H1 (cell line): ENCODE data around the gene ATL3. TPM values are rescaled to one million over a fixed set of nuclear protein-coding genes. Genes with fewer than 3 reads are reported as not detected.

Source experiments
- CTCF ChIA-PET: fragments of 300-600 bp; sonication (Branson Sonifier 250); formaldehyde crosslinking; loops from one replicate; lab custom pipeline; 2021; ENCODE audit not compliant: partially characterized antibody; lab: Charles Lee
- POLR2A ChIA-PET: fragments of 300-600 bp; sonication (Branson Sonifier 250); formaldehyde crosslinking; loops from one replicate; lab custom pipeline; 2021; ENCODE audit warnings: inconsistent platforms; ENCODE audit not compliant: partially characterized antibody; lab: Charles Lee
- DNase-seq, 2 experiments: peaks; one replicate each; pipeline versions ENCODE4 v3.0.0 to v3.0.0-alpha.2; 2010 to 2022; ENCODE audit warnings: low spot score in 2 of 2, low read depth in 1 of 2, mixed read lengths in 1 of 2
- FAIRE-seq: peaks from 2 replicates; lab custom pipeline; 2011; peaks lifted over from hg19 to GRCh38; lab: Jason Lieb, UNC
- H2AFZ ChIP-seq: 2 replicates; pipeline ENCODE4 v1.8.1; 2012; ENCODE audit warnings: low read length, inconsistent platforms
- H2AK5ac ChIP-seq: 2 replicates; pipeline ENCODE4 v1.6.1; 2013; ENCODE audit warnings: low read depth, low read length
- H2BK120ac ChIP-seq: replicated peaks from 2 replicates; pipeline ENCODE3; 2013; ENCODE audit warnings: low read depth, low read length, inconsistent platforms
- H2BK12ac ChIP-seq: 2 replicates; pipeline ENCODE4 v1.6.1; 2013; ENCODE audit warnings: low read depth, low read length
- H2BK15ac ChIP-seq: 2 replicates; pipeline ENCODE4 v1.6.1; 2013; ENCODE audit warnings: low read length
- H2BK20ac ChIP-seq: 2 replicates; pipeline ENCODE4 v1.6.1; 2013; ENCODE audit warnings: low read length
- H2BK5ac ChIP-seq: 2 replicates; pipeline ENCODE4 v1.6.1; 2013; ENCODE audit warnings: low read depth, low read length
- H3K14ac ChIP-seq: 2 replicates; pipeline ENCODE4 v1.6.1; 2013; ENCODE audit warnings: inconsistent platforms; ENCODE audit not compliant: insufficient read length
- H3K18ac ChIP-seq: 2 replicates; pipeline ENCODE4 v1.6.1; 2013; ENCODE audit warnings: low read length; ENCODE audit errors: extremely low read depth
- H3K23ac ChIP-seq: 2 replicates; pipeline ENCODE4 v1.6.1; 2013; ENCODE audit warnings: inconsistent platforms; ENCODE audit not compliant: insufficient read length
- H3K23me2 ChIP-seq: 2 replicates; pipeline ENCODE4 v1.6.1; 2013; ENCODE audit warnings: low read depth, low read length
- H3K27ac ChIP-seq: 2 replicates; pipeline ENCODE4 v1.6.1; 2011; ENCODE audit warnings: low read depth, low read length, inconsistent platforms
- H3K27me3 ChIP-seq, 4 experiments: replicated peaks in 1 of 4; 1 replicate in 1 of 4; 2 replicates in 3 of 4; pipeline versions ENCODE4 v1.6.1 to v1.8.1; 2011 to 2013; ENCODE audit warnings: low read length in 3 of 4, mild to moderate bottlenecking in 3 of 4, inconsistent platforms in 2 of 4, mixed read lengths in 2 of 4, moderate library complexity in 1 of 4; ENCODE audit not compliant: control insufficient read depth in 3 of 4, insufficient read depth in 3 of 4; ENCODE audit errors: extremely low read depth in 1 of 4
- H3K36me3 ChIP-seq, 4 experiments: 2 replicates each; pipeline versions ENCODE4 v1.6.1 to v1.8.1; 2011 to 2013; ENCODE audit warnings: mild to moderate bottlenecking in 4 of 4, low read length in 3 of 4, moderate library complexity in 2 of 4, control low read depth in 1 of 4, inconsistent platforms in 1 of 4; ENCODE audit not compliant: insufficient read depth in 4 of 4, control insufficient read depth in 2 of 4
- H3K4ac ChIP-seq: replicated peaks from 2 replicates; pipeline ENCODE3; 2013; ENCODE audit warnings: low read length, low read depth, mixed read lengths, inconsistent platforms; ENCODE audit not compliant: insufficient read length
- H3K4me1 ChIP-seq, 4 experiments: replicated peaks in 1 of 4; 1 replicate in 1 of 4; 2 replicates in 3 of 4; pipeline versions ENCODE4 v1.6.1 to v1.8.1; 2011 to 2013; ENCODE audit warnings: low read length in 3 of 4, inconsistent platforms in 2 of 4, mixed read lengths in 1 of 4; ENCODE audit not compliant: insufficient read depth in 4 of 4, control insufficient read depth in 3 of 4
- H3K4me2 ChIP-seq, 2 experiments: 2 replicates each; pipeline versions ENCODE4 v1.6.1 to v1.8.1; 2011 to 2013; ENCODE audit warnings: low read depth in 2 of 2, low read length in 2 of 2, control low read depth in 1 of 2, inconsistent platforms in 1 of 2, mild to moderate bottlenecking in 1 of 2; ENCODE audit not compliant: insufficient read depth in 1 of 2
- H3K4me3 ChIP-seq, 4 experiments: fragments of 200-600, 300-600 bp in 1 of 4; sonication (generic), shearing (Covaris generic), sonication (Bioruptor Twin) in 1 of 4; 2 replicates each; pipeline versions ENCODE4 v1.5.1 to v1.8.1; 2011 to 2016; ENCODE audit warnings: low read length in 4 of 4, low read depth in 3 of 4, control low read depth in 2 of 4, inconsistent platforms in 2 of 4, mild to moderate bottlenecking in 2 of 4, mixed read lengths in 1 of 4, moderate library complexity in 1 of 4; ENCODE audit not compliant: insufficient read depth in 2 of 4; ENCODE audit errors: extremely low read depth in 1 of 4
- H3K56ac ChIP-seq: replicated peaks from 2 replicates; pipeline ENCODE3; 2013; ENCODE audit warnings: low read depth, mild to moderate bottlenecking, mixed read lengths, low read length, inconsistent platforms; ENCODE audit not compliant: insufficient read length
- H3K79me1 ChIP-seq: 2 replicates; pipeline ENCODE4 v1.6.1; 2013; ENCODE audit warnings: low read depth, low read length, control low read depth
- H3K79me2 ChIP-seq, 2 experiments: 2 replicates each; pipeline versions ENCODE4 v1.6.1 to v1.8.1; 2012 to 2013; ENCODE audit warnings: low read length in 2 of 2, mild to moderate bottlenecking in 2 of 2, inconsistent platforms in 1 of 2; ENCODE audit not compliant: insufficient read depth in 2 of 2, control insufficient read depth in 1 of 2
- H3K9ac ChIP-seq, 4 experiments: replicated peaks in 1 of 4; 1 replicate in 1 of 4; 2 replicates in 3 of 4; pipeline versions ENCODE4 v1.6.1 to v1.8.1; 2011 to 2013; ENCODE audit warnings: low read depth in 3 of 4, low read length in 3 of 4, control low read depth in 2 of 4, mild to moderate bottlenecking in 2 of 4, moderate library complexity in 2 of 4, inconsistent platforms in 1 of 4; ENCODE audit errors: extremely low read depth in 1 of 4
- H3K9me3 ChIP-seq, 2 experiments: 2 replicates each; pipeline versions ENCODE4 v1.6.1 to v1.8.1; 2012 to 2013; ENCODE audit warnings: mild to moderate bottlenecking in 2 of 2, moderate library complexity in 2 of 2, control low read depth in 1 of 2, inconsistent platforms in 1 of 2, low read depth in 1 of 2, low read length in 1 of 2, mixed read lengths in 1 of 2; ENCODE audit not compliant: insufficient read depth in 2 of 2
- H4K20me1 ChIP-seq, 2 experiments: replicated peaks in 1 of 2; 2 replicates each; pipeline versions ENCODE3 to v1.8.1; 2011 to 2013; ENCODE audit warnings: inconsistent platforms in 2 of 2, low read length in 2 of 2, mild to moderate bottlenecking in 1 of 2; ENCODE audit not compliant: insufficient read depth in 2 of 2, control insufficient read depth in 1 of 2
- H4K5ac ChIP-seq: 2 replicates; pipeline ENCODE4 v1.6.1; 2013; ENCODE audit warnings: low read length, low read depth, mixed read lengths, inconsistent platforms; ENCODE audit not compliant: insufficient read length
- H4K8ac ChIP-seq: 2 replicates; pipeline ENCODE4 v1.8.0; 2013; ENCODE audit warnings: mild to moderate bottlenecking, moderate library complexity, low read length, inconsistent platforms; ENCODE audit not compliant: insufficient read depth; ENCODE audit errors: extremely low read depth
- H4K91ac ChIP-seq: replicated peaks from 2 replicates; pipeline ENCODE3; 2013; ENCODE audit warnings: low read length, mixed read lengths, inconsistent platforms; ENCODE audit not compliant: insufficient read length
- MAFK ChIP-seq: IDR thresholded peaks from 2 replicates; pipeline ENCODE4 v1.6.1; 2012; ENCODE audit warnings: low read depth, mild to moderate bottlenecking, improper control_type of control experiment, low read length
- WGBS, 2 experiments: shearing (Covaris generic) in 1 of 2; methylation state at CpG; one replicate each; pipeline versions ENCODE4 v1.1.6 to v1.1.7; 2013 to 2015; ENCODE audit warnings: low lambda C conversion rate in 2 of 2, mixed read lengths in 2 of 2, inconsistent platforms in 1 of 2, low coverage in 1 of 2, missing lambda C conversion rate in 1 of 2; ENCODE audit not compliant: insufficient replicate concordance in 2 of 2, insufficient coverage in 1 of 2, insufficient read length in 1 of 2; ENCODE audit errors: extremely low coverage in 1 of 2, missing lambda C conversion rate in 1 of 2; 5-methylcytosine and 5-hydroxymethylcytosine counted together
- polyA plus RNA-seq, 7 experiments: library from polyadenylated mRNA; depleted of rRNA in 3 of 7; stranded (reverse) in 5 of 7; unstranded in 2 of 7; fragments of >200 nt in 5 of 7; fragments of 200-250 nt in 2 of 7; gene quantifications; 1 replicate in 5 of 7; 2 replicates in 1 of 7; 4 replicates in 1 of 7; pipeline versions ENCODE4 v1.2.1 to v1.2.3, GENCODE V29; 2011 to 2013; ENCODE audit warnings: missing spikeins in 2 of 7, mixed read lengths in 2 of 7
- total RNA-seq: library from RNA; stranded (reverse); fragmentation: NEBNext Ultra II Directional; extraction: Animal tissue kit (Norgen Biotek cat#: 25700); gene quantifications from 2 replicates; pipeline ENCODE4 v1.2.1, GENCODE V29; 2021

Gene ATL3
- total and polyA plus RNA-seq, 2 of the 8 experiments (the other 6 are each of a cell fraction or from before 2014, with no cell fraction given) = 7.8 to 24.5 TPM

DNA sequence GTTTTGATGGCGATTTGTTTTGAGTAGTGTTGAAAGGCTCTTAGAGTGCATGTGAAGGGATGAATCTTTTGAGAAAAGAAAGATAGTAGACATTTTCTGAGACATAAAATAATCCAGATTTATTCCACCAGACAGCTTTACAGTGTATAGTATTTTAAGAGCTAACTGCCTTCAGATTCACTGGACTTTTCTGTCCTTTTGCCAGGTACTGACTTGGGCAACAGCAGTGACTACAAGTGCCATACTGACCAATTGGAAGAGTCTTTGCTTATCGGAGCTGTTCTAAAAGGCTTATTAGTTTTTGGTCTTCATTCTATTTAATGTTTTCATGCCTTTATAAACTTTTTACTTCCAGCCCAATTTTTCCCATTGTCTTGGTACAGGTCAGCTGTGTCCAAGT is 42.6 kb upstream of the ATL3 start:
- H3K23ac ChIP-seq = no peak overlapping the region
- no peak overlapping the region for H3K4ac ChIP-seq
- no peak overlapping the region for H3K27ac ChIP-seq
- no peak overlapping the region for H4K8ac ChIP-seq
- H3K36me3 ChIP-seq = peaks cover 0 to 2% (median under 1%) of the 10 kb centered on the region in 4 experiments; a peak in 2 of 8 replicates
- no peaks in the 10 kb centered on the region for H3K4me1 ChIP-seq
- no peak overlapping the region for H3K18ac ChIP-seq
- no peak overlapping the region for H4K91ac ChIP-seq
- no peak overlapping the region for H2BK12ac ChIP-seq
- H2BK120ac ChIP-seq = no peak overlapping the region
- H3K27me3 ChIP-seq = no peaks in the 10 kb centered on the region
- no peak overlapping the region for H2BK15ac ChIP-seq
- peaks cover 0 to 81% of the 10 kb centered on the region in 2 experiments; a peak in 2 of 4 replicates for H3K79me2 ChIP-seq
- H3K4me3 ChIP-seq = no peak overlapping the region
- H2BK20ac ChIP-seq = no peak overlapping the region
- no peak overlapping the region for H3K14ac ChIP-seq
- no peaks in the 10 kb centered on the region for H3K23me2 ChIP-seq
- H4K20me1 ChIP-seq = peaks cover 11% of the 10 kb centered on the region in 2 experiments
- 89 to 100% methylated on average over 1 to 2 of the region's 2 CpGs for WGBS, 2 experiments
- POLR2A ChIA-PET = no interaction called here
- no peaks in the 10 kb centered on the region for H3K79me1 ChIP-seq
- no peaks in the 10 kb centered on the region for H3K9me3 ChIP-seq
- H4K5ac ChIP-seq = no peak overlapping the region
- no peak overlapping the region for H2AK5ac ChIP-seq
- CTCF ChIA-PET = interaction anchor here (0.6 to 1.5 kb wide), 3 partner anchors 21 to 1880 kb away, joined by 3 to 5 read pairs (median 5); partner anchors contain the start of gene ATL3
- H3K4me2 ChIP-seq = no peak overlapping the region
- no peak overlapping the region for H3K56ac ChIP-seq
- H3K9ac ChIP-seq = no peak overlapping the region
- H2AFZ ChIP-seq = no peak overlapping the region
- DNase-seq = no peak
- H2BK5ac ChIP-seq = no peak overlapping the region
- FAIRE-seq = no peak
- TF ChIP-seq MAFK = no peak
